ENCODE results near the gene XBP1.

GRCh38 chr22:28810821-28811491 lies 10.6 kb upstream of the XBP1 start:
- TF ChIP-seq CTCF (IDR thresholded peaks at IDR 0.05) (no peak), POLR2A (IDR thresholded peaks at IDR 0.05) (no peak)

Data from tibial nerve (tissue), 3 donors.